CD1c-positive myeloid dendritic cell (primary cell): Measurements from ENCODE around the gene CD44.

Experiments used
- DNase-seq: peaks from one replicate; pipeline ENCODE4 v3.0.0-alpha.2; 2016; ENCODE audit errors: extremely low spot score

CD44 gene

DNA sequence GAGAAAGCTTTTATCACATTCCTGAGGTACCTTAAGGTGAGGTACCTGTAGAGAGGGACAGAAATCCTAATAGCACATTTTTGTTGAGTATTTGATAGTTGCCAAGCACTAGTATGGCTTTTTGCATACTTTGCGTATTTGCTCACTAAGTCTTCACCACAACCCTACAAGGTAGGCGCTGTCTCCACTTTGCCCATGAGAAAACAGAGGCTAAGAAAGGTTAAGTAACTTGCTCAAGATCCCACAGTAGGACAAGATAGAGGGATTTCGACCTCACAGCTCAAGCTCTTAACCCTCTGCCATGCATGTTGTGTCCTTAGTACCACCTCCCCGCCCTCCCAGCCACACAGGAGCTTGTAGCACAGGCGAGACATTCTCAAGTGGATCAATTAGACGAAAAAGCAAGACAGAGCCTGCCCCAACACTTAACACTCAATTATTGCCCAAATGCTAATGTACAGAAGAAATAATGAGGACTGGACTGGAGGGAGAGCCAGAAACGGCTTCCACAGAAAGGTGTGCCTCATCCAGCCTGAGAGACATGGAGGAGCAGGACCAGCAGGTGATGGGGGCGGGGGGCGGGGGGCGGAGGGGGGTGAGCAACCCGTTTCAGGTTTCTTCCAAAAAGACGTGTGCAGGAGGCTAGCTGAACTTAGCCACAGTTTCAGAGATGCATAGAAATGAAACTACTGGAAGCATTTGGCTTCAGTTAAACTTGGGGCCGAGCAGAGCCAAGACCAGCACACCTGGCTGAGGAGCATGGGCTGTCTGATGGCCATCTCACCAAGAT is 26.7 kb upstream of the CD44 start:
- DNase-seq, result no peak

DNA sequence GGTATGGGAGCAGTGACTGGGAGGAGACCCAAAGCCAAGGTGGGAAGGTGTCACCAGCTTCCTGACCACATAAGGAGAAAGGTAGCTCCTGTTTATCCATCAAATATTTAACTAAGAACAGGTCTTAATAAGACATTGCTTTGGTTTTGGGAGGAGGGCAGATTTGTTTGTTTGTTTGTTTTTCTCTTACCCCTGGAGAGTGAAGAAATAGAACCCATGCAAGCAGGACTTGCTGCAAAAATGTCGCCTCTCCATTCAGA is 26.2 kb upstream of the CD44 start:
- no peak for DNase-seq

DNA sequence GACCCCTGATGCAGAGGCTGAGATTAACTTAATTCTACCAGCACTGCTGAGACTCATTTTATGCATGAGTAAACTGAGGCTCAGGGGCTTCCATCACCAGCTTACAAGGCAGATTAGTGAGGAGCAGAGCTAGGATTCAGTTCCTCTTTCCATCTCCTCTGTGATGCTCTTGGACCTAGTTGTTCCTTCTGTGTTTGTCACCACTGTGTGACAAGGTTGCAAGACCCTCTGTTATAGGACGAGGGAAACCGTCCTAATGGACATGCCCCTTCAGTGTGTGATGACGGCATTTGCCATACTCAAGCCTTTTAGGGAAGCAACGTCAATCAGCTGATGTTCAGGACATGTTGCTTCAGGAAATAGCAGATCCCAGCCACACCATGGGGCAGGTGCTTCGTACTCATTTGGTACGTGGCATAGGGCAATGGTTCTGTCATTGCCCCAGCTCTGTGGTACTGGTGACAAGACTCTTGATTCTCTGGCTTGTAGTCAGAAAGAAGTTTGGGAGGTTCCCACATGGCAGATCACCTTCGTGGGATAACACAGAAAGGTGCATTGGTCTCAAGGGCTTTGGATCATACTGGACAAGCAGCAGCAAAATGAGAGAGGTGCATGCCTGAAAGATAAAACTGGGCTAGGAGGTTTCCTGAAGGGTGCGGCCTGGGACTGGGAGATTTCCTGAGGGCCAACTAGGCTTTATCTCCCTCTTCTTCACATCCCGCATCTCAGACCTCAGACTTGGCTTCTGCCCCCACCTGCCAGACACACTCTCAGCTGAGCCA is 23.9 kb upstream of the CD44 start:
- DNase-seq, result peak; percentile 72

DNA sequence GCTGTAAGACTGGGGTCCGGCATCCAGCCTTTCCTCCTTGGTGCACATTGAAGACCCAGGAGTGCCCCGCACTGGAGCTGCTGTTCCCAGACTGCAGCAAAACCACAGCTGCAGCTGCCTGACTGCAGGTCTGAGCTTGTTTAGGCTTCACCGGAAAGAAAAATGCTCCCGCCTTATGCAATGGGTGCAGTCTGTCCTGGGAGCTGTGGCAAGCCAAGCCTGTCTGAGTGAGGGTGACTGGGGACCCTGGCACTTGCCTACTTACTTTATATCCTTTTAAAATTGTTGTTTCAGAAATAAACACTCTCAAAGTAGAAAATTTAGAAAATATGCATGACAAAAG is 23.3 kb upstream of the CD44 start:
- no peak for DNase-seq

DNA sequence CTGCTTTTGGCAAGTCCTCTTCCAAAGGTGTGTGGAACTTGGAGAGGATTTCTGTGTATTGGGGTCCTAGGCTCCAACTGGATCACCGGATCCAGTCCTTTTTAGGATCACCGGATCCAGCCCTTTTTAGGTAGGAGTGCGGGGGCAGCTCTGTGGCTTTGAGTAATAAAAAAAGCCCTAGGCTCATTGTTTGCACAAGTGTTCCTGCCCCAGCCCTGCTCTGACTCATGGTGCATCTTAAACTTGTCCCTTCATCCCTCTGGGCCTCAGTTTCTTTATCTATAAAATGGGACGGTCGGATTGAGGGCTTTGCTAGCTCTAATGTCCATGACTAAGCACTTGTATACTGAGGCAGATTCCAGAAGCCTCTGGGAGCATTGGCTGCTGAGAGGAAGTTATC is 22.7 kb upstream of the CD44 start:
- DNase-seq, result no peak

DNA sequence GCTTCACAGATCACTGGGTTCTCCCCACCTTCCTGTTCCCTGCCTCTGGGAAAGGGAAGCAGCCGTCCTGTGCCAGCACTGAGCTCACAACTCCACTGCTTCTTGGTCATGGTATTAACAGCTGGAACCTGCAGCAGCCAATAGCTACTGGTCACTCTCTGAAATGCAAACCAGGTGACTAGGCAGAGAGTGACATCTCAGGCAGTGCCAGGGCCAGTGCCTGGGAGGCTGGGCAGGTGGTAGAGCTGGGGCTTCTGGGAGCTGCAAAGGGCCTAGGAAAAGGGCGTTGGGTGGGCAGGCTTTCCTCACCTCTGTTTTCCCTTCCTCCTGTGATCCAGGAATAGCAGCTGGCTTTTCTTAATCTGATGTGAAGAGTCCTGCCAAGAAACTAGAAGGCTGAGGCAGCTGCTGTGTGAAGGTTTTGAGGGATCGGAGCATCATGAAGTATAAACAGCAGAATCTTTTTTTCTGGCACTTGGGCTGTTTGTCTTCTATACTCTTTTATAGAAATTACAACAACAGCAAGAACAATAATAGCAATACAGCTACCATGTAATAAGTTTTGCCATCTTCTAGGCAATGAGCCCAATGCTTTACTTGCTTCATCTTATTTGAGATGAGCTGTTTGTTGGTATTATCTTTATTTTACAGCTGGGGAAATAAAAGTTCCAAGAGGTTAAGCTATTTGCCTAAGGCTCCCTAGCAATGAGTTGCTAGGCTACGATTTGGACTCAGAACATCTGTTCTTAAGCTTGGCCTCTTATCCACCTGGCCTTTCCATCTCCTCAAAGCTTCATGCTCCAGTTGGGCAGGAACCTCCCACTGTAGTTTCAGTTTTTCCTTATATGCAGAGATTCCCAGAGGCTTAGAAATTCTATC is 22.0 kb upstream of the CD44 start:
- DNase-seq, result no peak

DNA sequence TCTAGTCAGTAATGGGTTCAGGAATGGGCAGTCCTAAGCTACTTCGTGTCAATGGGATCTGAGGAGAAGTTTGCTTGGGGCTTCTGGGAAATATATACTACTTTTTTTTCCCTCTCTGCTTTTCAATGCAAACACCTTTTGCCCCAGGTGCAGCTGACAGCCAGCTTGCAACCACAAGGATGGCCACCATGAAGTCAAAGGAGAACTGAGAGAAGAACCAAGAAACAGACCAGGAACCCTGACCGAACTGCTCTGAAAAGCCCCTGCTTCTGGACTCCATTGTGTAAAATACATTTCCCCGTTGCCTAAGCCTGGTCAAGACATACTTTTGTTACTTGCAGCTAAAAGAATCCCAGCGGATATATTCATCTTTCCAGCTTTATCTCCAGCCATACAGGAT is 20.1 kb upstream of the CD44 start:
- DNase-seq, result no peak

DNA sequence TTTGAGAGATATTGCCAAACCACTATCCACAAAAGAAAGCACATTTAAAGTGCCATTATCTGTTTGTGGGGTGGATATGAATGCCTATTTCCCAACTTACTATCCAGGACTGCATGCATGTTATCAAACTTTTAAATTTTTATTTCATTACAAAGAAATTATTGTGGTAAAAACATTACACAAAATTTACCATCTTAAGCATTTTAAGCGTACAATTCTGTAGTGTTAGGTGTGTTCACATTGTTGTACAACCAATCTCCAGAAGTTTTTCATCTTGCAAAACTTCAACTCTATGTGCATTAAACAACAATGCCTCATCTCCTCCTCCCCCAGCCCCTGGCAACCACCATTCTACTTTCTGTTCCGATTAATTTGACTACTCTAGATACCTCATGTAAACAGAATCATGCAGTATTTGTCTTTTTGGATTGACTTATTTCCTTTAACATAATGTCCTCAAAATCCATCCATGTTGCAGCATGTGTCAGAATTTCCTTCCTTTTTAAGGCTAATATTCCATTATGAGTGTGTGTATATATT is 17.6 kb upstream of the CD44 start:
- no peak for DNase-seq

DNA sequence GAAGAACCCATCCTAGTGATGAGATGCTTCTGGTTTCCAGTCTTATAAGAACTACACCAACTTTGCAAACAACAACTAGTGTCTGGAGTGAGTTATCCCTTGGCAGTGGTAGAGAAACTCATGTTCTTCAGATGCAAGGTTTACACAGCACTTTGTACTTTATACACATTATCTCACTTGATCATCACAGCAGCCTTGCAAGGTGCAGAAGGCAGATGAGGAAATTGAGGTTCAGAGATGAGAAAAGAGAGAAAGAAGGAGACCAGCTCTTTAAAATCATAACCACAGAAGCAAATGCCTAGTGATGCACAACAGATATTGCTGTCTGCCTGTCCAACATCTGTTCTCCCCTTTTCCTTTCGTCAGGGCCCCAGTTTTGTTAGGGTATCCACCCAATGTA is 16.7 kb upstream of the CD44 start:
- no peak for DNase-seq

DNA sequence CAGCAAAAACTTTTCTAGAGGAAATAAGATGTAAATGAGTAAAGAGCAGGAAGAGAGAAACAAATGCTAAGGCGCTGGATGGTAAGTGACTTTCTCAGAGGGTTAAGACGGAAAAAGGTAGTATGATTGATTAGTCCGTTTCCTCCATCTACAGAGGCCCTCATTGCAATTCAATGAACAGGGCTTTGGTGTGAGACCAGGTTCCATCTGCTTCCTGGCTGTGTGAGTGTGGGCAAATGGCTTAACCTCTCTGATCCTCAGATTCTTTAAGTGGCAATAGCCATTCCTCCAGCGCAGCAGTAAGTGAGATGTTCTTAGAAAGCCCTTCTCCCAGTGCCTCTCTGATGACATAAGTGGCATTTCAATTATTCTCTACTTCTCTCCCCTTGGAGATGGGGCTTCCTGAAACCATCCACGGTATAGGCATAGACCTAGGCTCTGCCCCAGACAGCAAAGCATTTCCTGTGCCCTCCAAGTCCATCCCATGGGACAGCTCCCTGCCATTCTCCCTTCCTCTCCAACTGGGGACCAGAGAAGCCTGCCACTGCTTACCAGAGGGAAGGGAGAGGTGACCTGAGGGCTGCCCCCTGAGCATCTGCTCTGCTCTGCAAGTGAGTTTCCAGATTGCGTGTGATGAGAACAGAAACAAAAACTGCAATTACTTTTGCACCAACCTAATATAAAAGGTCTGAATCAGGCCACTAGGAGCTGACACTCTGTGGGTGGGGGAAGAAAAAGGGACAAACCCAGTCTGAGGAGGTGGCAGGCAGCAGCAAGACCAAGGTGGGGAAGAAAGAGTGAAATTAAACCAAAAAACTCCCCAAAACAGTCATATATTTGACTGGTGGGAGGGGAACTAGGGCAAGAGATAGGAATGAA is 12.7 kb upstream of the CD44 start:
- DNase-seq, result no peak

DNA sequence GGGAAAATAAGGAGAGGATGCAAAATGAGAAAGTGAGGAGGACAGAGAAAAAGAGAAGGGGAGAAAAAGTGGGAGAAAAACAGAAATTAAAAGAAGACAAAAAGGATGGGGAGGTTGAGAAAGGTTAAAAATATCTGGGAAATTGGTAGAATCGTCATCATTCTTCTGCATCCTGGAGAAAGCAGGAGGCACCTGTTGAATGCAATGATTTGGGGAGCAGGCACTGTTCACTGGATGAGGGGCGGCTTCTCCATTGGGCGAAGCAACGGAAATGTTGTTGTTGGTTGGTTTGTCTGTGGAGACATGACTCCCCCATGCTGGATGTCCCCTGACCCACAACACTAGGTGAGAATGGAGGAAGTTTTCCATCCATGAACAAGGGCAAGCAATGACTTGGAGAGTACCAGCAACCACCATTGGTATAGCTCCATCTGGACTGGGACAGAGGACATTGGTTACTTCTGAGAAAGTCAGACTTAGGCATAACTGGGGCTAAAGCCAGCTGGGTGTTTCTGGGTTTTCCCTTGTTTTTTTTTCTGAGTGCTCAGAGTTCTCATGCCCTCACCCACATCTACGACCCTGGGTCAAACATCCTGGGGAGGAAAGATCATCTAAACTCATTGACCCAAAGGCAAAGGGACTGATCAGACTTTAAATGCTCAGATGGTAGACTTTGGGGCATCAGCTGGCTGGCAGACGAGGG is 11.9 kb upstream of the CD44 start:
- DNase-seq, result no peak

DNA sequence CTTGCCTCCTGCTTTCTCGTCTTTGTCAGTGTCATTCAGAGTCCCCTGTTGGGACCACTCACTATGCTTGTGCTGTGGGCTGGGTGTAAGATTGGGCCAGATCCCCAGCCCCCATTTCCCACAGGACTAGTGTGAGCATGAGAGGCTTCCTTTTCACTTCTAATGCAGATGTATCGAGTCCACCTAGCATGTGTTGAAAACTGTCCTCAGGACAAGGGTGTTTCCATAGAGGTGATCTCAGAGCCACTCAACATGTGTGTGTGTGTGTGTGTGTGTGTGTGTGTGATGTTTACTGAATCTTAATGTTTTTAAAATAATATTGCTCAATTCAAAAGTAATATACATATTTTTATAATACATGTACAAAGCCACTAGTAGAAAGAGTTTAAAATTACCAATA is 11.4 kb upstream of the CD44 start:
- no peak for DNase-seq

DNA sequence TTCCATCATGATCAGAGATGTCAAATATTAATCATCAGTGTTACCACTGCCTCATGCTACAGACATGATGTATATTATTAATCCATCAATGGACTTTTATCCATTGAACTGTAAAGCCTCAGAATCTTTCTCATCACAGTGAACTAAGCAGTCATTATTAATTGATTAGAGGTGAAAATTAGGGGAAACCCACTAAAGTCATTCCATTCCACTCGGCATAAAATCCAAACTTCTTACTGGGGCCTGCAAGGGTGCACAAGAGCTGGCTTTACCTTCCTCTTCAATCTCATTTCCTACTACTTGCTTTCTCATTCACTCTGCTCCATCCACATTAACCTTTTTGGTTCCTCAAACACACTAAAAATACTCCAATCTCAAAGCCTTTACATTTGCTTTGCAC is 7.9 kb upstream of the CD44 start:
- DNase-seq, result no peak

DNA sequence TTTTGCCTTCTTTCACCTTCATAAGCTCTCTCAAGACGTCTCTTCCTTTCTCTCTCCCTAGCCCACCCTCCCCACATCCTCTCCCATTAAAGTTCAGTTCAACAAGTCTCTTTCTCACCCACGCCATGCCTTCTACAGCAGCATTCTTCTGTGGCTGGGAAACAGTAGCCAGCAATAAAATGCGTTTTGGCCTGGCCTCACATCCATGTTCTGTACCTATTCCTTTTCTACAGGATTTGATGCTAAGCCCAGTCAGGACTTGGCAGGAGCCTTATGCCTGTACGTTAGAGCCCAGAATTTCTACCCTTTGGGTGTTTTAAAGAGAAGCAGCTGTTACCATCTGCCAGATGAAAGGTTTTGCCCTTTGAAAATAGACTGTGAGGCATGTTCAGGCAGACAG is 7.1 kb upstream of the CD44 start:
- DNase-seq, result no peak

DNA sequence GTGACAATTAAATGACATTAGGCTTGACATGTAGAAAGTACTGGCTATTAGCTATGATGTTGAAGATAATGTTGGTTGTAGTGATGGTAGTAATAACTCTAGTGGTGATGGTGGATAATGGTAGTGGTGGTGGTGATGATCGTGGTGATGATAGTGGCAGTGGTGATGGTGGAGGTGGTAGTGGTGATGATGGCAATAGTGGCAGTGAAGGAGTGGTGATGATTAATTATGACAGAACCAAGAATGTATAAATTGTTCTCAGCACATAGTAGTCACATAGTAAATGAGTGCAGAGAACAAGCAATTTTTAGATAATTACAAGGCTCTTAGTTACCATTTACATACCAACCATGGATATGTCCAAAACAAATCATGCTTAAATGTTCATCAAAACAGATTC is 5.3 kb upstream of the CD44 start:
- DNase-seq, result no peak

DNA sequence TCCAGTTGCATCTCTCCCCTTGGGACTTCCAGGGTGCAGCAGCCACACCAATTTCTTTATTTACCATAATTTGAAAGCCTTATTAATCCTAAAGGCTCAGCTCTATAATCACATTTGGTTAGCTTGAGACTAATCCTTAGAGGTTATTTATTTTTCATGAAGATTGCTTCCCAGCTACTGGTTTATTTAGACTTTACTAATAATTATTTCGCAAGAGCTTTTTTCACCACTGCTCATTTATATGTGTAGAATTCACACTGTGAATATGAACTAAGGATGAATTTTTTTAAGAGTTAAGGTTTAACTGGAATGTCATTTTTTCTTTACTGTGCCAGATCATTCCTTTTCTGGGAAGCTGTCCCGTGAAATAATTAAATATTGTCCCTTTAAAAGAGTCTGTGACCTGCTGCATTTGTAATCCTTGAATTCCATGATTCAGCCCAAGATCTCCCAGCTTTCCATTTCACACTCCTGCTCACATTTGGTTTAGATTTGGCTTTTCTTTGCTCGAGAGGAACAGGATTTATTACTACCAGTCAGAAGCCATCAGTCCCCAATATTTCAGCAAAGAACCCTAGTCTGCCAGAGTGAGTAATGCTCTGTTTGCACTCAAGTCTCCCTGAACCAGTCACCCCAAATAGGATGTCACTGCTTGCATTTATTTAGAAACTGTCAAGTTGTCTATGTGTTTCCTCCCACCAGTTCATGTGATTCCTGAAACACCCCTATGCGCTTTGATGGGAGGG is 4.4 kb upstream of the CD44 start:
- DNase-seq, result no peak

DNA sequence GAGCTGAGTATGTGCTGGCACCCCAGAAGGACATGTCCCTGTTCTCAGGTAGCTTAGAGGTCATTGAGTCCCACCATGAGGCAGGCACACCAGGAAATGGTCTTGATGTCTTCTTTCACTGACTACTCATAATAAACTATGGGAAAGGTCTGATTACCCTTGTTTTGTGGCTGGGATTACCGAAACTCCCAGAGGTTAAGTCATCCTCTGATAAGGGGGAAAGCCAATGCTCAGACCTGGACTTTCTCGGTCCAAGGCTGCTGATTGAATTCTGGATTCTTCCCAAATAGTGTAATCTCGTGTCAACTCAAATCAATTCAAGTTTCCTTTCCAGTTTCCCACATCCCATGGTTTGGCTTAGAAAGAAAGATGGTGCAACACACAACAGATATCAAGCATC is 3.7 kb upstream of the CD44 start:
- DNase-seq, result no peak

DNA sequence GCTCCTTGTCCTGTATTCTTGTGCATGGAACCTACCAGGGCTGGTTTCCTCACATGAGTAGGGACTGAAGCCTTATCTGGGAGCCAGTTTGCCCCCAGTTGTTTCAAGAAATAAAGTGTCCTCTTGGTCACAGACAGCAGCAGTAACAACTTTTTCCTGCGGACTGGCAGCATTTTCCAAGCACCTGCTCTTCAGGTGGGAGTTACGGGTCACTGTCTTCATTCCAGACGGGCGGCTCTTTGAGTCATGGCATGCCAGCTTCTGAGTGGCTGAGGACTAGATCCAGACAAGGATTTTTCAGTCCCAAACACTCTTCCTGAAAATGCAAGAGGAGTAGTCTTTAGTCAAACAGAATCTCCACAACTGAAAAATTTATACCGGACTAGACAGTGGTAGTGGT is 2.7 kb upstream of the CD44 start:
- DNase-seq, result no peak

DNA sequence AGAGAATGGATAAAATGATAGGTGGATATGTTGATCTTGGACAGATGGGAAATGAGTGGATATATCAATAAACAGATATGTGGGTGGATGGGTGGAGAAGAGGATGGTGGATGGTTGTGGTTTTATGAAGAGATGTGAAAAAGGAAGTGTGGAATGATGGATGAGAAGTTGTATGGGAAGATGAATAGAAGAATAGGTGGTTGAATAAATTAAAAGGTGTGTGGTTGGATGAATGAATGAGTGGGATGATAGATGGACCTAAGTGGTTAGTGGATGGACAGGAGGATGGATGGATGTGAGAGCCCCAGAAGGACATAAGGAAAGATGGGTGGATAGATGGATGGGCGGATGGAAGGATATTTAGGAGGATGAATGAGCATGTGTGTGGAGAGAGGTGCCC is 913 bp upstream of the CD44 start:
- no peak for DNase-seq

DNA sequence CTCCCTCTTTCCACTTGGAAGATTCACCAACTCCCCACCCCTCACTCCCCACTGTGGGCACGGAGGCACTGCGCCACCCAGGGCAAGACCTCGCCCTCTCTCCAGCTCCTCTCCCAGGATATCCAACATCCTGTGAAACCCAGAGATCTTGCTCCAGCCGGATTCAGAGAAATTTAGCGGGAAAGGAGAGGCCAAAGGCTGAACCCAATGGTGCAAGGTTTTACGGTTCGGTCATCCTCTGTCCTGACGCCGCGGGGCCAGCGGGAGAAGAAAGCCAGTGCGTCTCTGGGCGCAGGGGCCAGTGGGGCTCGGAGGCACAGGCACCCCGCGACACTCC is 397 bp upstream of the CD44 start:
- DNase-seq, result no peak
